Mammary epithelial cell (primary cell): ENCODE data around the gene DIPK1A.

ENCODE experiments used
- EZH2 ChIP-seq: IDR thresholded peaks from 2 replicates; pipeline ENCODE4 v1.6.1; 2012; ENCODE audit warnings: low read length, inconsistent platforms, borderline replicate concordance
- TF ChIP-seq, protein P1 (sequence below), 2 donors: IDR thresholded peaks in 1 of 2; conservative IDR thresholded peaks in 1 of 2; 2 replicates each; pipeline ENCODE4 v1.5.1; 2011 to 2012; ENCODE audit warnings: inconsistent platforms in 2 of 2, low read length in 2 of 2, mild to moderate bottlenecking in 2 of 2, control low read depth in 1 of 2, low read depth in 1 of 2; ENCODE audit not compliant: insufficient read depth in 1 of 2; ENCODE audit errors: extremely low read depth in 1 of 2

DNA sequence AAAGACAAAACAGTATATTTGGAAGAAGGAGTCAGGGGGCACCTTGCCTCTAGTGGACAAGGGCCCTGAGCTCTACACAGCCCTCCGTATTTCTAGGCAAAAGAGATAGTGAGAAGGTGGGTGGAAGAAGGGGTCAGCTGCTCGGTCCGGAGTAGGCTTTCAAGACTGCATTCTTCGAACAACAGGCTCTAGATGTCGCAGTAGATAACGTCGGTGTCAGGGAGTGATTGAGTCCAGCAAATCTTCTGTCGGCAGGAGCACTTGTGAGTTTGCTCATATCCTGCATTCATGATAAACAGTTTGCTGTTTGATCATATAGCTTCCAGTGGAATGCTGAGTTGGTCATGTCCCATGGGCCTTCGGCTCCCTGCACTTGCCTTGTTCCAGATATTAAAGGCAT is 36.8 kb downstream of the DIPK1A start:
- no peak for TF ChIP-seq EZH2
- TF ChIP-seq, protein P1, sequence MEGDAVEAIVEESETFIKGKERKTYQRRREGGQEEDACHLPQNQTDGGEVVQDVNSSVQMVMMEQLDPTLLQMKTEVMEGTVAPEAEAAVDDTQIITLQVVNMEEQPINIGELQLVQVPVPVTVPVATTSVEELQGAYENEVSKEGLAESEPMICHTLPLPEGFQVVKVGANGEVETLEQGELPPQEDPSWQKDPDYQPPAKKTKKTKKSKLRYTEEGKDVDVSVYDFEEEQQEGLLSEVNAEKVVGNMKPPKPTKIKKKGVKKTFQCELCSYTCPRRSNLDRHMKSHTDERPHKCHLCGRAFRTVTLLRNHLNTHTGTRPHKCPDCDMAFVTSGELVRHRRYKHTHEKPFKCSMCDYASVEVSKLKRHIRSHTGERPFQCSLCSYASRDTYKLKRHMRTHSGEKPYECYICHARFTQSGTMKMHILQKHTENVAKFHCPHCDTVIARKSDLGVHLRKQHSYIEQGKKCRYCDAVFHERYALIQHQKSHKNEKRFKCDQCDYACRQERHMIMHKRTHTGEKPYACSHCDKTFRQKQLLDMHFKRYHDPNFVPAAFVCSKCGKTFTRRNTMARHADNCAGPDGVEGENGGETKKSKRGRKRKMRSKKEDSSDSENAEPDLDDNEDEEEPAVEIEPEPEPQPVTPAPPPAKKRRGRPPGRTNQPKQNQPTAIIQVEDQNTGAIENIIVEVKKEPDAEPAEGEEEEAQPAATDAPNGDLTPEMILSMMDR (conservative IDR thresholded peaks at IDR 0.05 in 1 of 2, IDR thresholded peaks at IDR 0.05 in 1 of 2; ENCODE audit: extremely low read depth in 1 of 2, insufficient read depth in 1 of 2, low read depth in 1 of 2, low read length in 2 of 2) = no peak
